ENCODE results near the gene CMKLR1.

The CMKLR1 gene

DNA sequence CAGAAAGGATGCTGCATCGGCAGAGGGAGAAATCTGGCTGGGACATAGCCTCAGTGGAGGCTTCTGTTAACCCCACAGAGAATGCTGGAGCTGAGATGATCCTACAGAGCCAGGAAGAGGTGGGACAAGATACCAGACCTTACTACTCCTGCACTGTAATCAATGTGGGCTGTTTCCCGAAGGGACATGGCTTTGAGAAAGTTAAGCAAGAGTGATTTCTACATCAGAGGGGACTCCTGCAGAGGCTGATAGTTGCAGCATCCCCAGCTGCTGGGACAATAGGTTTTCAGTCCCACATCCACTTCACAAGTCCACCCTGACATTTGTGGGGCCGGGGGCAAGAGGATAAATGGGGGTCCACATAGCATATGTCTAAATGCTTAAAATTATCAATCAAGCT lies 22.5 kb upstream of the CMKLR1 start:
- no peak for DNase-seq (ENCODE audit: low spot score)

DNA sequence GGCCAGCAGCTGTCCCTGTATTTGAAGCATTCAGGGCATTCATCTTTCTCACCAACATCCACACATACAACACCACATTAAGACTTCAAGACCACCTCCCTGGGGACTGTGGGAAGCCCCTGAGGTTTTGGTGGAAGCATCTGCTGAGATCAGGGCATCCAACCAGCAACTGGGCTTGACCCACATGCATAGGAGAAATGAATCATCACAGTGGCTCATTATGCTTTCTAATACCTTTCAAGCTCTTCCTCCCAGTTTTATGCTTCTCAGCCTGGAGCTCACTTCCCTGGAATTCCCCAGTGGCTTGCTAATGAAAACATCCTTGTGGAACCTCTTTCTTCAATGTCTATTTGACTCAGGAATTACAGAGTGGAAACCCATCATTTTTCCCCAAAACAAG lies 21.4 kb upstream of the CMKLR1 start:
- DNase-seq (ENCODE audit: low spot score) = no peak

DNA sequence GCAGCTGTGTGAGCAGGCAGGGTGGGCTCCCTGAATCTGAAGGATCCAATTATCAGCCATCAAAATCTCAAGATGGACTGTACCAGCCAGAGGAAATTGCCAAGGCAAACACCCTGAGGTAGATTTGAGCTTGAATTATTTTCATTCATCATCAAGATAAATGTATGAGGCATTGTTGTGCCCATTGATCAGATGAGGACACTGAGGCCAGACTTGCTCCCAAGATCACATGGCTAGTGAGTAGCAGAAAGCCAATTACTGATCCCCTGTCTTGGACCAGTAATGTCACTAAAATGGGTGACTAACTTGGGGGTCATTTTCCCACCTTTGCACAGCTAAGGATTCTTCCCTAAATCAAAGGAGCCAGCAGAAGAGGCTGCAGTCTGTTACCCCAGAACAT lies 20.9 kb upstream of the CMKLR1 start:
- no peak for DNase-seq (ENCODE audit: low spot score)

DNA sequence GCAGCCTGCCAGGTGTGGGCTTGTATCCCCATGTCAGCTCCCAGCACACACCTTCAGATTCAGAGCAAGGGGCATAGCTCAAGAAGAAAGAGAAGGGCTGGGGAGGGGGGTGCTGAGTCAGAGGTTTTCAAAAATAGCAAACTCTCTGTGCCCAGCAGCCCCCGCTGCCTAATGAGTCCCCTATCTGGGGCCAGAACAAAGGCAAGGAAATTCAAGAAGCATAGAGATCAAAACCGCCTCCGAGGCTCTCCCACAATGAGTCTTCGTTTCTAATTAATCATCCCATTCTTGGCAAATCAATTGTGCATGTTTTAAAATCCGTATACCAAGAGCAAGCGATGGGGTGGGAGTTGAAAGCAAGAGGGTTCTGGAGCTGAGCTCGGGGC lies 19.5 kb upstream of the CMKLR1 start:
- no peak for DNase-seq (ENCODE audit: low spot score)

DNA sequence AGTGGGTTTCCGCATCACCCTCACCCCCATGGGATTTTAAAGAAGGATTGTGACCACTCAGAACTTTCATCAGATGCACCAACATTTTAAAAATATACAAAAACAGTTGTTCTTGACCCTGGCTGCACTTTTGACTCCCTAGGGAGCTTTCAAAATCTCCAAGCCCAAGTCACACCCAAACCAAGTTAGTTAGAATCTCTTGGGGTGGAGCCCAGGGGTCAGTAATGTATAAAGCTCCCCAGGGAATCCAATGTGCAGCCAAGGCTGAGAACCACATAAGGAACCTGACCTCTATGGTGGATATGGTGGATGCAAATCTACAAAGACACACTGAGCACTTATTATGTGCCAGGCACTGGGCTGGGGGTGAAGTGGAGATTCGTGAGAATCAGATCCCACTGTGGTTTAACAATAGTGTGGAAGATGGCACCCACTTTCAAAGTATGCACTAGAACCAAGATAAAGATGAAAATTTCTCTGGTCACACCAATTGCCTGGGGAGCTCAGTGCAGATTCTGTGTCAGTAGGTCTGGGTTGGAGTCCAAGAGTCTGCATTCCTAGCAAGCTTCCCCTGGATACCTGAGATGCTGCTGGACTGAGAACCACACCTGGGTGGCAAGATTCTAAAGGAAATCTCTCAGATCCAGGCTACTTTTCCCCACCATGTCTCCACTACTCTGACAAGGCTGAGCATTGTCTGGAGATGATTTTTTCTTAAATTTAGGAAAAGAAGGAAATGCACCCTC lies 18.9 kb upstream of the CMKLR1 start:
- DNase-seq (ENCODE audit: low spot score) = no peak

DNA sequence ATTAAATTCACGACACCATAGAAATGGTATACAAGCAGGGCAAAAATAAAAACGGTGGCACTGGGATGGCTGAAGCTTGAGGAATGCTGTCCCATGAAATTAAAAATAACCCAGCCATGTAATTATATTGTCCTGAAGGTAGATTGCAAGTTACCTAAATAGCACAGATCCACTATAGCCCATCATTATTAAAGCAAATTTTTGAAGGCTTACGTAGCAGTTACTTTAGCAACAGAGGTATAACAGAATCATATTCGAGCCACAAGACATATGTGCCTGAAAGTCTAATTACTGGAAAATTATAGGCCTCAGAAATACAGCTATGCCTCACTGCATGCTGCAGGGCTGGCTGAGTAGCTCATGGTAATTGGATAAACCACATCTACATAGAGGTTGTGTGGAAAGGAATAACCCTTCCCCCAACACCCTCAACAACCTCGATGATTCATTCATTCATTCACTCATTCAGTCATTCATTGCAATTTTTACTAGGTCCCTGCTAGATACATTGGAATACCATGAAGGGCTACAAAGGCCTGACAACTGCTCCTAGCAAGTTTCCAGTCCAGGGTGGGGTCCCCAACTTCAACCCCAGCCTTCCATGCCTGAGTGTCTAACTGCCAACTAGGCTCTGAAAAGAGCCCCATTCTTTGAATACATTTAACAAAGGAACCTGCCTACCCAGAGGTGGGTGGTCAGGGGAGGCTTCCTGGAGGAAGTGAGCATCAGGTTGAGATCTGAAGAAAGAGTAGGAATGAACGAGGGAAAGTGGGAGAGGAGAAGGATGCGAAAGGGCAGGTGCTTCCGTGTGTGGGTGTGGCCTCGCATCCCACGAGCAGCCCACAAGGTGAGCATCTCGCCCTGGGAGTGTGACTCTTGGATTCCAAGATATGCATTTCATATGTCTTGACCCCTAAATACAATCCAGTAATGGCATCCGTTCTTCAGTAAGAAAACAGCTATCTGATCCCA lies 18.0 kb upstream of the CMKLR1 start:
- DNase-seq (ENCODE audit: low spot score) = no peak

DNA sequence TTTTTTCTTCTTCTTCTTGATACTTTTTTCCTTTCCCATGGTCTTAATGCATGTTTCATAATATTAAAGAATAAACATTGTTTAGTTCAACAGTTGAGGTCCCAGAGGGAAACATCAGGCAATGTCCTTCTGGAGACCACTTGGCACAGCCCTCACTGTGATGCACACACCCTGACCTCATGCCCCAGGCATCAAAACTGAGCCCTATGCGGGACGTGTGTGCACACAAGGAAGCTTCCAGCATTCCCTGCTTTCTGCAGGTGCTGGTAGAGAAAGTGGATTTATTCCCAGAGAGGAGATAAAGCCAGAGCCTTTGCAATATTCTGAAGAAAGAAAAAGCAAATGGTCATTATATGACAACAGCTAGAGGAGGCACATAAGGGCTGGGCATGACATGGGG lies 16.0 kb upstream of the CMKLR1 start:
- no peak for DNase-seq (ENCODE audit: low spot score)

DNA sequence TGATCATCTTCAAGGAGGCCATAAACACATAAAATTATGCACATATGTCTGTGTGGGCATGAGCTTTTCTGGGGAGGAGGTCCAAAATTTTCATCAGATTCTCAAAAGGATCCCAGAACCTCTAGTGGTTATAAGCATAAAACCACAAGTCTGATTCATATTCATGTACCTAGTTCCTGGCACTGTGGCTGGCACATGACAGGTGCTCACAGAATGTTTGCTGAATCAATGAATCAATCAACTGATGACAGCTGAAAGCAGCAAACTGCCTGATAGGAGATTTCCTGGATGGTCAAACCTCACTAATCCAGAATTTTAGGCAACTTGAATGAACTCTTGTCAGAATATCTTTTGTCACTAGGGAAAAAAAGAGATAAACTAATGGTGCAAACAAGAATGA lies 13.5 kb upstream of the CMKLR1 start:
- DNase-seq (ENCODE audit: low spot score) = no peak

DNA sequence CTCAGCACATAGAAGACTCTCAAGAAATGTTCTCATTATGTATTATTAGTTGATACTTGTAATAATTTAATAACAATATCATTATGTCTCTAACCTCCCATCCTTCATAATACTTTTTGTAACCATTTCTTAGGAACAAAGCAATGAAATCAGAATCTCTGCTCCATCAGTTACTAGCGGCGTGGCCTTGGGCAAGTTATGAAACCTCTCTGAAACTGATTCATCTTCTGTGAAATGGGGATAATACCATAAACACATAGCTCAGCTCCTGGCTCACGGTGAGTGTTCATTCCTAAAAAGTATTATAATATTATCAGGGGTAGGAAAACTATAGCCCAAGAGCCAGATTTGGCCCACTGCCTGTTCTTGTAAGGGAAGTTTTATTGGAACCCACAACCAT lies 11.4 kb upstream of the CMKLR1 start:
- DNase-seq (ENCODE audit: low spot score) = no peak

DNA sequence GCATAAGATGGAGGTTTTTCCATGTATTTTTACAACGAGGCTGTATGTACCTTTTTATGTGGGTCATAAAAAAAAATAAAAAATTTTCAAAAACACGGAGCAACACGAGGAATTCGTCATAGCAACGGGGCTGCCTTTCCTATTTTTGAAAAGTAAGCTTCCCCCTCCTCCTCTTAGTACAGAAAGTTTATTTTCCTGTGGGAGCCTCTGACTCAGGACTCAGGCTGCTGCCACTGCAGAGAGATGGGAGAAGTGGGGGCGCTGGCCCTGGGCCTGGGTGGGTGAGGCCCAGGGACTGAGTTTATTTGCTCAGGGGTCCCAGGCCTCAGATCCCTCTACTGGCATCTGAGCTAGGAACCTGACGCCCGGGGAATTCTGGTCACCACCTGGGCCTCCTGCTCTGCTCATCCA lies 10.2 kb upstream of the CMKLR1 start:
- DNase-seq (ENCODE audit: low spot score) = no peak

DNA sequence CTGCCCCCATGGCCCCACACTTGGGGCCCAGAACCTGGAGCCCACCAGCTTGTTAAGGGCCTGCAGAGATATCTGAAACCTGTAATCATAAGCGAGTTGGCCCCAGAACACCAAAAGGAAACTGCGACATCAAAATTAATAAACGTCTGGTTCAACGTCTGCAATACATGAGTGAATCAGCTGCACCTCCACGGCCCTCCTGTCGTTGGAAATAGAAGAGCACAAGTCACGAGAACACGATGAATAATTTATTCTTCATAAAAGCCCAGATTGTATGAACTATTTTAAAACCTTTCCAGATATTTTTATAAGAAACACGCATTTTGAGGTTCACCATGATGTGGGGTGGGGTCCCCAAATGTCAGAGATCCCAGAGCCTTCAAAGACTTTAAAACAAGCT lies 9.7 kb upstream of the CMKLR1 start:
- no peak for DNase-seq (ENCODE audit: low spot score)

DNA sequence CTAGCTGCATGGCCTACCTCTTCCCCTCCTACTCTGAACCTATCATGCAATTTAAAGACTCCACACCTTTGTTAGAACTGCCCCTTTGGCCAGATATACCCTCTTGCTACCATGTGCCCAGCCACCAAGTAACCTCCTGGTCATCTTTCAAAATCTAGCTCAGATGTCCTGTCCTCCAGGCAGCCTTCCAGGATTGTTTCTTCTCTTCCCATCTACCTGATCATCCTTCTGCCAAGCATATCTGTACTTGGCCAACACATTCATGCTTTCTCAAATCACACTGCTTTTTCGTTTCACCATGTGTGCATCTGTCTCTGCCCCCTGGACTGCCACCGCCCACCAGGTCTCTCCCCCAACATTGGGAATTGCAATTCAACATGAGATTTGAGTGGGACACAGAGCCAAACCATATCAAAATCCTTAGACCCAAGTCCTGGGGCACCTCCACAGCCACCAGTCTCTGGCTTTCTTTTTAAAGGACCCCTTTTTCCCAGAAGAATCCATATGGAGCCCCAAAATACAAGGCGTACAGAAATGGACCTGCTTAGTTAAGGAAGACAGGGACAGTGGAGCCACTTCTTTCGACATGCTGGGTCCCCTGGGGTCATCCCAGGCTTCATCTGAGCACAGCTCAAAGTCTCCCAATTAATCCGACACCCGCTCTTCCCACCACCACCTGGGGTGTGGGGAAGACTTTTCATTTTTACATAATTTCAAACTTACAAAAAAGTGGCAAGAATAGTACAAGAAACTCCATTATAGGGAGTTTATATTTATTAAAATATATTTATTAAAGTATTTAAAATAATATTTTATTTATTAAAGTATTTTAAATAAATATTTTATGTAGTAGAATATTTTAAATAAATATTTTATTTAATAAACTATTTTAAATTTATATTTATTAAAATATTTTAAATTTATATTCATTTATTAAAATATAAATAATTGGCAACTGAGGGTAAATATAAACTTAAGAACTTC lies 7.9 kb upstream of the CMKLR1 start:
- DNase-seq (ENCODE audit: low spot score) = no peak

DNA sequence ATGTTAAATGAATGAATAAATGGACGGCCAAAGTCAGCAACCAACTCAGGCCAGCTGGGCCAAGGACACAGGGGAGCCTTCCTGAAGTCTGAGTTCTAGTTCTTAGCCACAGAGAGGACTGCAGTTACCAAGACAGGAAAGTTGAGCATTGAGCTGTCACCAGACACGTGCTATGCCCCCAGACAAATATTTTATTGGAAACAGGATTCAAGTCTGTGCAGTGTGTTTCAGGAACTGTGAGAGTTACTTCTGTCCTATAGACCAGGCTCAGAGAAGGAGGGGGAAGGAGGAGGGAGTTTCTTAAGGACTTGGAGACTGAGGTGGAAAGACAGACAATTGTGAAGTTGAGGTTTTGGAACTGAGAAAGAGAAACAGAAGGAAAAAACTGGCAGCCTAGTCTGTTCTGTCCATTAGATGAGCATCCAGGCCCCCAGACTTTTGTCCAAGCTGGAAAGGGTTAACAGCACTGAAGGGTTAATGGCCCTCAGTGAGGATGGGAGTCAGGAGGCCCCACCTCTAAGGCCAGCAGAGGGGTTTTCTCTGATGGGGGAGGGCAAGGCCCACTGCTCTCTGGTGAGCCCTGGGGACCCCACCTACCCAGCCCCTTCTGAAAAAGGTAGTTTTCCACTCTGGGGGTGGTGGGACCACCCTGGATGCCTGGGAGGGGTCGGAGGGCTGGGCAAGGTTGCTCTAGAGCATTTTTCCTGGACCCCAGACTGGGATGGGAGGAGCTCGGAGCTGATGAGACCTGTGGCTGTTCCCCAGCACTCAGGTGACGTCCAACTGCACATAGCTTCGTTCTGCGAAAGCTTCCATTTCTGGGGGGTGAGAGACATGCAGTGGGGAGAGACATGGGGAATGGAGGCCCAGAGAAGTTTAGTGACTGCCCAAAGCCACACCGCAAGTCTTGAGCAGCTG lies 6.9 kb upstream of the CMKLR1 start:
- DNase-seq (ENCODE audit: low spot score) = no peak

DNA sequence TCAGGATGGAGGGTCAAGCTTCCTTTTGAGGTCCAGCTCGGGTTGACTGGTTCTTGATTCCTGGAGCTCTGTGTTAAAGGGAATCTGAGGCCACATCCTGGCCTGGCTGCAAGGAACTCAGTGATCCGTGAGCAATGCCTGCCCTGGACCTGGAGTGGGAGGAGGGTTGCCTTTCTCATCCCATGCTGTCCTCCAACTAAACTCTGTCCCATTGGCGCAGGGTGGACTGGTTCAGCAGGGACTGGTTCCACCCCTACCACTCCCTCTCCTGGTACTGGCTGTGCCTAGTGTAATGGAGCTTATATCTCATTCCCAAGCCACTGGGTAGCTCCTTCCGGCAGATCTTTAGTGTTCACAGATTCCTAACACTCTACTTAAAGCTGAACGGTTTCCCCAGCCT lies 3.9 kb upstream of the CMKLR1 start:
- no peak for DNase-seq (ENCODE audit: low spot score)

DNA sequence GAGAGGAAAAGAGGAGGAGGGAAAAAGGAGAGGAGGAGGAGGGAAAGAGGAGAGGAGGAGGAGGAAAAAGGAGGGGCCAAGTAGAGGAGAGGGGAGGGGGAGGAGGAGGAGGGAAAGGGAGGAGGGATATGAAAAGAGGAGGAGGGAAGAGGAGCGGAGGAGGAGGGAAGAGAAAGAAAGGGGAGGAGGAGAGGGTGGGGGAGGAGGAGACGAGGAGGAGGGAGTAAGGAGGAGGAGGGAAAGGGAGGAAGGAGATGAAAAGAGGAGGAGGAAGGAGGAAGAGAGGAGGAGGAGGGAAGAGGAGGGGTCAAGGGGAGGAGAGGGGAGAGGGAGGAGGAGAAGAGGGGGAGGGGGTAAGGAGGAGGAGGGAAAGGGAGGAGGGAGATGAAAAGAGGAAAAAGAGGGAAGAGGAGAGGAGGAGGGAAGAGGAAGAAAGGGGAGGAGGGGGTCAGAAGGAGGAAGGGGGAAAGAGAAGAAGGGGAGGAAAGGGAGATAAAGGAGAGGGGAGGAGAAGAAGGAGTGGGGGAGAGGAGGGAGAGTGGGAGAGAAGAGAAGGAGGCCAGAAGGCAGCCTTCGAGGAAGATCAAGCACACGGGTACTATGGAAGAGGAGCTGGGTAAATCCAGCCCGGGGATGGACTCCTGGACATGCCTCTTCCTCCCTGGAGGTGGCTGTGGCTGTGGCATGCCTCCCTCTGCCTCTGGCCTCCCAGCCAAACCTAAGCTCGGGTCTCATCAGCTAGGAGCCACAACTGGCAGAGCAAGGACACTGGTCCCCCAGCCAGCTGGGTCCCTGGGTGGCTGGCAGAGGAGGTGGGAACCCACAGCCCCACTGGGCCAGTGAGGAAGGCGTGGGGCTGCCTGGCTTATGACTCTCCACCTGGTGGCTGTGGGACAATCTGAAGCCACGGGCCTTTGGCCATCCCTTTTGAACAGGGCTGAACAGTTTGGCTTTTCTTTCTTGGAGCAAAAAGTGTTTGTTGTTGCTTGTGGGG lies 3.0 kb upstream of the CMKLR1 start:
- no peak for DNase-seq (ENCODE audit: low spot score)

DNA sequence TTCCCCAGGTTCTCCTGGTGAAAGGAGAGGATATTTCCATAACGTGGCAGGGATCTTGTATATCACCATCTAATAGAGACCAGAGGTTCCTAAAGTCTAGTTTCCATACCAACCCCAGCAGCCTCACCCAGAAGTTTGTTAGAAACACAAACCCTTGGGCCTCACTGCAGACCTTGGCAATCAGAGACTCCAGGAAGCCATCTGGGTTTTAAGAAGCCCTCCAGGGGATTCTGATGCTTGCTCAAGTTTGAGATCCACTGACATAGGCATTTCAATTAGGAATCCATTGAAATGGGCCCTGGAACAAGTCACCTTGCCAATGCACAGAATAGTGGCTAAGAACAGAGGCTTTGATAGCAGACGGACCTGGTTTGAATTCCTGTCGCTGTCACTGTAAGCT lies 2.2 kb upstream of the CMKLR1 start:
- no peak for DNase-seq (ENCODE audit: low spot score)

DNA sequence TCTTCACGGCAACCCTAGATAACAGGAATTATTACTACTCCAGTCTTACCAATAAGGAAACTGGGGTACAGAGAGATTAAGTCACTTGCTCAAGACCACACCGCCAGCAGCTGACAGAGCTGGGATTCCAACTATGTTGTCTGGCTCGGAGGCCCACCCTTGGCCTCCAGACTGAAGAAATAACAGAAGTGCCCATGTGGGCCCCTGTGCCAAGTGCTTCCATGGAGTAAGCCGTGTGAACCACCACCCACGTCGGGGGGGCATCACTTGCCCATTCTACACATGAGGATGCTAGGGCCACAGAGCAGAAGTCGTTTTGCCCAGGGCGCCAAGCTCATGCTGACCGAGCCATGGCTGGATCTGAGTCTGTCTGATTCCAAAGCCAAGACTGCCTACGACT lies 926 bp upstream of the CMKLR1 start:
- DNase-seq (ENCODE audit: low spot score) = no peak

DNA sequence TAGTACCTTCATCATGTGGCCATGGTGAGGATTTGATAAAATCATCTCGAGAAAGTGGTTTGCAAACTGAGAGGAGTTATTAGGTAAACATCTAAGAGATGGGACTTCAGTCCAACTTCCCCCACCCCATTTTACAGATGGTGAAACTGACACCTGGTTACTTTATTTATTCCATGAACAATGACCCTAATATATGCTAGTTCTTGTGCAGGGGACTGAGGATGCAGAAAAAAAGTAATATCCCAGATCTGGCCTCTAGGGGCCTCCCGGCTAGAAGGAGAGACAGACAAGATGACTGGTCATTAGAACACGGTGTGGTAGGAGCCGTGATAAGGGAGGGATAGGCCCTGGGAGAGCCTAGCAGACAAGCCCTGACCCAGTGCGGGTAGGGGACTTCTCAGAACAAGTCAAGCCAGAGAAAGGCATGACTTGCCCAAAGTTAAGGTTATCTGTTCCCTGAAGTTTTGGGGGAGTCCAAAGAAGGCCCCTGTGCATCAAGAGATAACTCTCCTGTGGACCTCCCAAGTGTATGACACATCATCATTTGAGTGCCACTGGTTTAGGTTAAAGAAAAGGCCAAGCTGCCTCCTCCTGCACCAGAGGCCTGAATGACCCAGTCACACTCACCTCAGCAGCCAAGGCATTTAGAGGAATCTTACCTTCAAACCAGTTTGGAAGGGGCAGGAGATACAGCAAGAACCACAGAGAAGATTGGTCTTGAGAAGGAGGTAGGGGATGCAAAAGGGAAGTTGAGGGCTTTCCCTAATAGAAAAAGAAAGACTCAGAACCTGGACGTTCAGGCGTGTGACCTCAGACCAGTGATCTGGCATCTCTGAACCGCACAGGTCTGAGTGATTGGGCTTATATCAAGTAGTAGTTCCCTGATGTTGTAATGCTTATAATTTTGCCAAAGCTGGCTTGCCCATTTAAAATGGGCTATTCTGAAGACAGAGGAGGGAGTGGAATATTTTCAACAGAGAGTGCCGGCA lies 1.6 kb downstream of the CMKLR1 start:
- DNase-seq (ENCODE audit: low spot score) = peak; percentile 73
